ENCODE measurements around the gene KCNT2.

KCNT2 gene

DNA sequence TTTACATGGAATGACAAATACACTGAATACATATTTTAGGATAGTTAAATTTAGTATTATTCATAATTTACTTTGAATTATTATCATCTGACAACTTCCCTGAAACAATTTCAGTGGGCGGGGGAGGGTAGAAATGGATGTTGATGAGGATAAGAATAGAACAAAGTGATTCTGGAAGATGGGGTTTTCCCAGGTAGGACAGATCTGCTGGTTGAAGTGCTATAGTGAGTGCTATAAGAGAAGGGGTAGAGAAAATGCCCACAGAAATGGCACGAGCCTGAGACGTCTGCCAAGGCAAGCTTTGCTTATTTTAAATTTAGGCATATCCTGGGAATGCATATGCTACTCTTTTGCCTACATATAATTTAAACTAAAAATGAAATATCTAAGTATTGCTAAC, 46.8 kb upstream of the KCNT2 start:
- H3K27ac ChIP-seq (ENCODE audit: extremely low read depth, low read depth, low read length), result no peak overlapping the region
- H3K9me3 ChIP-seq (ENCODE audit: control insufficient read depth, insufficient read depth, low read depth, low read length), result no peaks in the 10 kb centered on the region
- POLR2A ChIA-PET, result no interaction called here
- TF ChIP-seq, protein P1, sequence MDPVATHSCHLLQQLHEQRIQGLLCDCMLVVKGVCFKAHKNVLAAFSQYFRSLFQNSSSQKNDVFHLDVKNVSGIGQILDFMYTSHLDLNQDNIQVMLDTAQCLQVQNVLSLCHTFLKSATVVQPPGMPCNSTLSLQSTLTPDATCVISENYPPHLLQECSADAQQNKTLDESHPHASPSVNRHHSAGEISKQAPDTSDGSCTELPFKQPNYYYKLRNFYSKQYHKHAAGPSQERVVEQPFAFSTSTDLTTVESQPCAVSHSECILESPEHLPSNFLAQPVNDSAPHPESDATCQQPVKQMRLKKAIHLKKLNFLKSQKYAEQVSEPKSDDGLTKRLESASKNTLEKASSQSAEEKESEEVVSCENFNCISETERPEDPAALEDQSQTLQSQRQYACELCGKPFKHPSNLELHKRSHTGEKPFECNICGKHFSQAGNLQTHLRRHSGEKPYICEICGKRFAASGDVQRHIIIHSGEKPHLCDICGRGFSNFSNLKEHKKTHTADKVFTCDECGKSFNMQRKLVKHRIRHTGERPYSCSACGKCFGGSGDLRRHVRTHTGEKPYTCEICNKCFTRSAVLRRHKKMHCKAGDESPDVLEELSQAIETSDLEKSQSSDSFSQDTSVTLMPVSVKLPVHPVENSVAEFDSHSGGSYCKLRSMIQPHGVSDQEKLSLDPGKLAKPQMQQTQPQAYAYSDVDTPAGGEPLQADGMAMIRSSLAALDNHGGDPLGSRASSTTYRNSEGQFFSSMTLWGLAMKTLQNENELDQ (tag by site-specific recombination; IDR thresholded peaks at IDR 0.05; ENCODE audit: low read depth), result no peak
- TF ChIP-seq ZBTB21 (tag by site-specific recombination; IDR thresholded peaks at IDR 0.05) (no peak), ZFP69B (tag by site-specific recombination; IDR thresholded peaks at IDR 0.05) (no peak), ZNF792 (tag by site-specific recombination; IDR thresholded peaks at IDR 0.05) (no peak), PRDM1 (tag by site-specific recombination; IDR thresholded peaks at IDR 0.05) (no peak), ZIC2 (tag by site-specific recombination; IDR thresholded peaks at IDR 0.05) (no peak), ZNF341 (tag by site-specific recombination; IDR thresholded peaks at IDR 0.05; ENCODE audit: low read depth) (no peak), ZNF654 (tag by site-specific recombination; IDR thresholded peaks at IDR 0.05; ENCODE audit: low read depth) (no peak), ZNF248 (tag by site-specific recombination; IDR thresholded peaks at IDR 0.05) (no peak), ZNF596 (tag by site-specific recombination; IDR thresholded peaks at IDR 0.05) (no peak), ZNF530 (tag by site-specific recombination; IDR thresholded peaks at IDR 0.05; ENCODE audit: low read depth) (no peak), SETDB1 (IDR thresholded peaks at IDR 0.05; ENCODE audit: insufficient read length, low read length) (no peak), ZNF549 (tag by site-specific recombination; IDR thresholded peaks at IDR 0.05) (no peak)
- TF ChIP-seq, protein P2, sequence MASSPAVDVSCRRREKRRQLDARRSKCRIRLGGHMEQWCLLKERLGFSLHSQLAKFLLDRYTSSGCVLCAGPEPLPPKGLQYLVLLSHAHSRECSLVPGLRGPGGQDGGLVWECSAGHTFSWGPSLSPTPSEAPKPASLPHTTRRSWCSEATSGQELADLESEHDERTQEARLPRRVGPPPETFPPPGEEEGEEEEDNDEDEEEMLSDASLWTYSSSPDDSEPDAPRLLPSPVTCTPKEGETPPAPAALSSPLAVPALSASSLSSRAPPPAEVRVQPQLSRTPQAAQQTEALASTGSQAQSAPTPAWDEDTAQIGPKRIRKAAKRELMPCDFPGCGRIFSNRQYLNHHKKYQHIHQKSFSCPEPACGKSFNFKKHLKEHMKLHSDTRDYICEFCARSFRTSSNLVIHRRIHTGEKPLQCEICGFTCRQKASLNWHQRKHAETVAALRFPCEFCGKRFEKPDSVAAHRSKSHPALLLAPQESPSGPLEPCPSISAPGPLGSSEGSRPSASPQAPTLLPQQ (tag by site-specific recombination; IDR thresholded peaks at IDR 0.05), result no peak
- CTCF ChIA-PET, result no interaction called here
- no peak overlapping the region for H3K4me3 ChIP-seq (ENCODE audit: low read depth, low read length)
- H3K36me3 ChIP-seq (ENCODE audit: control insufficient read depth in 2 of 2, insufficient read depth in 1 of 2, low read length in 2 of 2), result no peaks in the 10 kb centered on the region
- no peaks in the 10 kb centered on the region for H3K4me1 ChIP-seq (ENCODE audit: control insufficient read depth, insufficient read depth, low read length)

DNA sequence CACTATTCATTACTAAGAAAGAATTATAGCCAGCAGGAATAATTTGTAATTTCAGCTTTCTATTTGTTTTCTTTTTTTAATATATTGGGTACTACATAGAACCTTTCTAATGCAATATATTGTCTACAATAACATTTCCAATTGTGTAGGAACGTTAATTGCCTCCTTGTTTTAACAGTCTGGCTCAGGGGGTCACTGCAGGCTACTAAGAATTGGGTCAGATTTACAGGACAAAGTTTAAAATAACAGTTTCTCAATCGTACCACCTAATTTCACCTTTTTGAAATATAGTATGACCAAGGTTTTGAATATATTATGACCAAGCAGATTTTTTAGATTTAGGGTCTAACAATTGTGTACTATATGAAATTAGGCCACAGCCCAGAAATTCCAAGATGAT, 46.0 kb upstream of the KCNT2 start:
- no peak overlapping the region for H3K4me3 ChIP-seq (ENCODE audit: low read depth, low read length)
- H3K27ac ChIP-seq (ENCODE audit: extremely low read depth, low read depth, low read length), result no peak overlapping the region
- H3K36me3 ChIP-seq (ENCODE audit: control insufficient read depth in 2 of 2, insufficient read depth in 1 of 2, low read length in 2 of 2), result no peaks in the 10 kb centered on the region
- H3K9me3 ChIP-seq (ENCODE audit: control insufficient read depth, insufficient read depth, low read depth, low read length), result no peaks in the 10 kb centered on the region
- ChIA-PET CTCF (no interaction called here), POLR2A (no interaction called here)
- H3K4me1 ChIP-seq (ENCODE audit: control insufficient read depth, insufficient read depth, low read length), result no peaks in the 10 kb centered on the region
- TF ChIP-seq, protein P3, sequence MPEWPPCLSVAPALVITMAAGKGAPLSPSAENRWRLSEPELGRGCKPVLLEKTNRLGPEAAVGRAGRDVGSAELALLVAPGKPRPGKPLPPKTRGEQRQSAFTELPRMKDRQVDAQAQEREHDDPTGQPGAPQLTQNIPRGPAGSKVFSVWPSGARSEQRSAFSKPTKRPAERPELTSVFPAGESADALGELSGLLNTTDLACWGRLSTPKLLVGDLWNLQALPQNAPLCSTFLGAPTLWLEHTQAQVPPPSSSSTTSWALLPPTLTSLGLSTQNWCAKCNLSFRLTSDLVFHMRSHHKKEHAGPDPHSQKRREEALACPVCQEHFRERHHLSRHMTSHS (tag by site-specific recombination; IDR thresholded peaks at IDR 0.05), result no peak
- TF ChIP-seq ZNF707 (tag by site-specific recombination; IDR thresholded peaks at IDR 0.05), result no peak
- TF ChIP-seq ZNF433 (tag by site-specific recombination; IDR thresholded peaks at IDR 0.05; ENCODE audit: low read depth), result no peak
- TF ChIP-seq ZNF521 (tag by site-specific recombination; IDR thresholded peaks at IDR 0.05), result no peak
- TF ChIP-seq, protein P4, sequence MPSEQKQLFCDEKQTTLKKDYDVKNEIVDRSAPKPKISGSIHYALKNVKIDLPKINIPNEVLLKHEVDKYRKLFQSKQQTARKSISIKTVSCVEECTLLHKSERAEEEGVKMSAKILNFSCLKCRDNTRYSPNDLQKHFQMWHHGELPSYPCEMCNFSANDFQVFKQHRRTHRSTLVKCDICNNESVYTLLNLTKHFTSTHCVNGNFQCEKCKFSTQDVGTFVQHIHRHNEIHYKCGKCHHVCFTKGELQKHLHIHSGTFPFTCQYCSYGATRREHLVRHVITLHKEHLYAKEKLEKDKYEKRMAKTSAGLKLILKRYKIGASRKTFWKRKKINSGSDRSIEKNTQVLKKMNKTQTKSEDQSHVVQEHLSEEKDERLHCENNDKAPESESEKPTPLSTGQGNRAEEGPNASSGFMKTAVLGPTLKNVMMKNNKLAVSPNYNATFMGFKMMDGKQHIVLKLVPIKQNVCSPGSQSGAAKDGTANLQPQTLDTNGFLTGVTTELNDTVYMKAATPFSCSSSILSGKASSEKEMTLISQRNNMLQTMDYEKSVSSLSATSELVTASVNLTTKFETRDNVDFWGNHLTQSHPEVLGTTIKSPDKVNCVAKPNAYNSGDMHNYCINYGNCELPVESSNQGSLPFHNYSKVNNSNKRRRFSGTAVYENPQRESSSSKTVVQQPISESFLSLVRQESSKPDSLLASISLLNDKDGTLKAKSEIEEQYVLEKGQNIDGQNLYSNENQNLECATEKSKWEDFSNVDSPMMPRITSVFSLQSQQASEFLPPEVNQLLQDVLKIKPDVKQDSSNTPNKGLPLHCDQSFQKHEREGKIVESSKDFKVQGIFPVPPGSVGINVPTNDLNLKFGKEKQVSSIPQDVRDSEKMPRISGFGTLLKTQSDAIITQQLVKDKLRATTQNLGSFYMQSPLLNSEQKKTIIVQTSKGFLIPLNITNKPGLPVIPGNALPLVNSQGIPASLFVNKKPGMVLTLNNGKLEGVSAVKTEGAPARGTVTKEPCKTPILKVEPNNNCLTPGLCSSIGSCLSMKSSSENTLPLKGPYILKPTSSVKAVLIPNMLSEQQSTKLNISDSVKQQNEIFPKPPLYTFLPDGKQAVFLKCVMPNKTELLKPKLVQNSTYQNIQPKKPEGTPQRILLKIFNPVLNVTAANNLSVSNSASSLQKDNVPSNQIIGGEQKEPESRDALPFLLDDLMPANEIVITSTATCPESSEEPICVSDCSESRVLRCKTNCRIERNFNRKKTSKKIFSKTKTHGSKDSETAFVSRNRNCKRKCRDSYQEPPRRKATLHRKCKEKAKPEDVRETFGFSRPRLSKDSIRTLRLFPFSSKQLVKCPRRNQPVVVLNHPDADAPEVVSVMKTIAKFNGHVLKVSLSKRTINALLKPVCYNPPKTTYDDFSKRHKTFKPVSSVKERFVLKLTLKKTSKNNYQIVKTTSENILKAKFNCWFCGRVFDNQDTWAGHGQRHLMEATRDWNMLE (tag by site-specific recombination; conservative IDR thresholded peaks at IDR 0.05; ENCODE audit: low read depth), result no peak
- TF ChIP-seq GLIS2 (tag by site-specific recombination; IDR thresholded peaks at IDR 0.05), result no peak
- TF ChIP-seq, protein P5, sequence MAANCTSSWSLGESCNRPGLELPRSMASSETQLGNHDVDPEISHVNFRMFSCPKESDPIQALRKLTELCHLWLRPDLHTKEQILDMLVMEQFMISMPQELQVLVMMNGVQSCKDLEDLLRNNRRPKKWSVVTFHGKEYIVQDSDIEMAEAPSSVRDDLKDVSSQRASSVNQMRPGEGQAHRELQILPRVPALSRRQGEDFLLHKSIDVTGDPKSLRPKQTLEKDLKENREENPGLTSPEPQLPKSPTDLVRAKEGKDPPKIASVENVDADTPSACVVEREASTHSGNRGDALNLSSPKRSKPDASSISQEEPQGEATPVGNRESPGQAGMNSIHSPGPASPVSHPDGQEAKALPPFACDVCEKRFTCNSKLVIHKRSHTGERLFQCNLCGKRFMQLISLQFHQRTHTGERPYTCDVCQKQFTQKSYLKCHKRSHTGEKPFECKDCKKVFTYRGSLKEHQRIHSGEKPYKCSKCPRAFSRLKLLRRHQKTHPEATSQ (tag by site-specific recombination; IDR thresholded peaks at IDR 0.05), result no peak
- no peak for TF ChIP-seq KLF9 (tag by site-specific recombination; IDR thresholded peaks at IDR 0.05; ENCODE audit: low read depth)
- no peak for TF ChIP-seq ZNF37A (tag by site-specific recombination; IDR thresholded peaks at IDR 0.05)
